Measurements from ENCODE around the gene C1QTNF12.
"Not testable (repeated sequence)": the region's sequence is repeated elsewhere in the genome, so short reads cannot be mapped to it uniquely, and the experiment has no call there.

The C1QTNF12 gene

GRCh38 chr1:1199141-1199960, 47.2 kb downstream of the C1QTNF12 start:
- H3K4me1 ChIP-seq = no peaks in the 10 kb centered on the region
- in situ Hi-C loops (cut with MboI; ENCODE audit: low sequenced_read_pairs) = no loop called here
- no peak for DNase-seq (ENCODE audit: low spot score in 2 of 2)
- H3K9me3 ChIP-seq = no peaks in the 10 kb centered on the region
- H3K36me3 ChIP-seq (replicated peaks) = no peaks in the 10 kb centered on the region
- no peaks in the 10 kb centered on the region for H3K27me3 ChIP-seq (ENCODE audit: low read depth)
- no peak overlapping the region for H3K4me3 ChIP-seq

- Histone ChIP-seq H3K9me3 (no peaks in the 10 kb centered on the region), H3K4me3 (no peak overlapping the region), H3K4me1 (no peaks in the 10 kb centered on the region), H3K27me3 (ENCODE audit: low read depth) (no peaks in the 10 kb centered on the region), H3K36me3 (replicated peaks) (no peaks in the 10 kb centered on the region)
- in situ Hi-C loops (cut with MboI; ENCODE audit: low sequenced_read_pairs) = no loop called here
- no peak for DNase-seq (ENCODE audit: low spot score in 2 of 2)
These were observed 47.9 kb downstream of the C1QTNF12 start for GRCh38 chr1:1198423-1199140.

- H3K4me3 ChIP-seq = no peak overlapping the region
- DNase-seq (ENCODE audit: low spot score in 2 of 2) = no peak
- no peaks in the 10 kb centered on the region for H3K36me3 ChIP-seq (replicated peaks)
- no peaks in the 10 kb centered on the region for H3K27me3 ChIP-seq (ENCODE audit: low read depth)
- no peaks in the 10 kb centered on the region for H3K9me3 ChIP-seq
- in situ Hi-C loops (cut with MboI; ENCODE audit: low sequenced_read_pairs) = no loop called here
- no peaks in the 10 kb centered on the region for H3K4me1 ChIP-seq
These were observed 48.7 kb downstream of the C1QTNF12 start for GRCh38 chr1:1197551-1198422.

GRCh38 chr1:1197188-1197500, 49.4 kb downstream of the C1QTNF12 start:
- Histone ChIP-seq H3K4me1 (no peaks in the 10 kb centered on the region), H3K27me3 (ENCODE audit: low read depth) (no peaks in the 10 kb centered on the region), H3K36me3 (replicated peaks) (no peaks in the 10 kb centered on the region), H3K9me3 (no peaks in the 10 kb centered on the region; the same call in 1 of the 2 replicates), H3K4me3 (no peak overlapping the region)
- no peak for DNase-seq (ENCODE audit: low spot score in 2 of 2)
- in situ Hi-C loops (cut with MboI; ENCODE audit: low sequenced_read_pairs) = no loop called here

- Histone ChIP-seq H3K4me1 (no peaks in the 10 kb centered on the region), H3K9me3 (peaks cover 4% of the 10 kb centered on the region; the same call in 1 of the 2 replicates)
- DNase-seq (ENCODE audit: low spot score in 2 of 2) = no peak
These were observed 49.9 kb downstream of the C1QTNF12 start for GRCh38 chr1:1196431-1197187.

GRCh38 chr1:1195726-1196125, 50.8 kb downstream of the C1QTNF12 start:
- in situ Hi-C loops (cut with MboI; ENCODE audit: low sequenced_read_pairs); H3K27me3 ChIP-seq (ENCODE audit: low read depth): not testable (repeated sequence)

More at GRCh38 chr1:1196431-1197187, 49.9 kb downstream of the C1QTNF12 start:
- in situ Hi-C loops (cut with MboI; ENCODE audit: low sequenced_read_pairs) = no loop called here
- no peaks in the 10 kb centered on the region for H3K36me3 ChIP-seq (replicated peaks)
- H3K4me3 ChIP-seq = no peak overlapping the region
- H3K27me3 ChIP-seq (ENCODE audit: low read depth) = no peaks in the 10 kb centered on the region

GRCh38 chr1:1194723-1195122, 51.8 kb downstream of the C1QTNF12 start:
- in situ Hi-C loops (cut with MboI; ENCODE audit: low sequenced_read_pairs) = no loop called here
- H3K27me3 ChIP-seq (ENCODE audit: low read depth) = no peaks in the 10 kb centered on the region

More at GRCh38 chr1:1195726-1196125, 50.8 kb downstream of the C1QTNF12 start:
- H3K36me3 ChIP-seq (replicated peaks); DNase-seq (ENCODE audit: low spot score in 2 of 2); H3K9me3 ChIP-seq; H3K4me1 ChIP-seq; H3K4me3 ChIP-seq: not testable (repeated sequence)

More at GRCh38 chr1:1194723-1195122, 51.8 kb downstream of the C1QTNF12 start:
- Histone ChIP-seq H3K9me3 (peaks cover 7% of the 10 kb centered on the region; the same call in 1 of the 2 replicates), H3K4me1 (no peaks in the 10 kb centered on the region), H3K36me3 (replicated peaks) (no peaks in the 10 kb centered on the region), H3K4me3 (no peak overlapping the region)
- no peak for DNase-seq (ENCODE audit: low spot score in 2 of 2)
